Measurements from ENCODE around the gene PLA2G4B.

PLA2G4B gene, protein sequence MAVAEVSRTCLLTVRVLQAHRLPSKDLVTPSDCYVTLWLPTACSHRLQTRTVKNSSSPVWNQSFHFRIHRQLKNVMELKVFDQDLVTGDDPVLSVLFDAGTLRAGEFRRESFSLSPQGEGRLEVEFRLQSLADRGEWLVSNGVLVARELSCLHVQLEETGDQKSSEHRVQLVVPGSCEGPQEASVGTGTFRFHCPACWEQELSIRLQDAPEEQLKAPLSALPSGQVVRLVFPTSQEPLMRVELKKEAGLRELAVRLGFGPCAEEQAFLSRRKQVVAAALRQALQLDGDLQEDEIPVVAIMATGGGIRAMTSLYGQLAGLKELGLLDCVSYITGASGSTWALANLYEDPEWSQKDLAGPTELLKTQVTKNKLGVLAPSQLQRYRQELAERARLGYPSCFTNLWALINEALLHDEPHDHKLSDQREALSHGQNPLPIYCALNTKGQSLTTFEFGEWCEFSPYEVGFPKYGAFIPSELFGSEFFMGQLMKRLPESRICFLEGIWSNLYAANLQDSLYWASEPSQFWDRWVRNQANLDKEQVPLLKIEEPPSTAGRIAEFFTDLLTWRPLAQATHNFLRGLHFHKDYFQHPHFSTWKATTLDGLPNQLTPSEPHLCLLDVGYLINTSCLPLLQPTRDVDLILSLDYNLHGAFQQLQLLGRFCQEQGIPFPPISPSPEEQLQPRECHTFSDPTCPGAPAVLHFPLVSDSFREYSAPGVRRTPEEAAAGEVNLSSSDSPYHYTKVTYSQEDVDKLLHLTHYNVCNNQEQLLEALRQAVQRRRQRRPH

DNA sequence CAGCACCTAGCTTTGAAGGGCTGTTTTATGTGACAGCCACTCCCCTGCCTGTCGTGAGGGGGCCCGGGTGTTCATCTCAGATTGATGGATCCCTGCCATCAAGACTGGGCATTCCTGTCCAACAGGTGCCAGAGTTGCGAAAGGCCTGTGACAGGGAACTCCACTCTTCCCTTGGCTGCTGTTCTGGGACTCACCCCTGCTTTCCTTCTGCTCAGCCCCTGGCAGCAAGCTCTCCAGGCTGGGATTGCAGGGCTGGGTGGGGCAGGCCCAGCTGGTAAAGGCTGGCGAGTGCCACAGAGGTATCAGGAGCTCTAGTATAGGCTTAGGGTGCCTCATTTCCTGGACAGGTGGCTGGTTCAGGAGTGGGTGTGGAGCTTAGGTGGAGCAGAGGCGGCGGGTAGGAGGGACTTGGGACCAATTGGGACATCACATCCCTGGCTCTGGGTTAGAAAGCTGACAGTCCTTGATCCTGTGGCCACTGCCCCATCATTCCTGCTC is at the start of gene PLA2G4B:
PLA2G4B (plus strand) TSS at position 448 of the 498 bp plus-strand sequence. CDS start 67 bp downstream, outside the sequence.
- DNase-seq, result peak; percentile 82

- DNase-seq, result no peak
Observed at GRCh38 chr15:41789236-41789635, 49.4 kb upstream of the PLA2G4B start.

GRCh38 chr15:41789662-41790061 is 49.0 kb upstream of the PLA2G4B start:
- DNase-seq, result no peak

DNA sequence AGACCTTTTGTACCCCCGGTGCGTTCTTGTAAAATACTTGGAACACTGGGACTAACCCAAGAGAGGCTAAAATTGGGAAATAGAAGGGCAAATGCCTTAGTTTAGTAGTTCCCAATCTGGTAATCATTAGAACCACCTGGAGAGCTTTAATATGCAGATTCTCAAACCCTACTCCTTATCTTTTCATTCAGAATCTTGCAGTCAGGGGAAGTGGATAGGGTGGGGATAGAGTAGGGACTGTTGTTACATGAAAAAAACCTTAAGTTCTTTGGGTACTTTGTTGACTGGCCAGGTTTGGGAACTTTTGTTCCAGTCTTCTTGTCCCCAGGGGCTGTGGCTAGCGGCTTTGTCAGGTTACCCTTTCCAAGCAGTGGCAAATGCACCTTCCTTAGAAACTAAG is 48.5 kb upstream of the PLA2G4B start:
- DNase-seq, result no peak

DNA sequence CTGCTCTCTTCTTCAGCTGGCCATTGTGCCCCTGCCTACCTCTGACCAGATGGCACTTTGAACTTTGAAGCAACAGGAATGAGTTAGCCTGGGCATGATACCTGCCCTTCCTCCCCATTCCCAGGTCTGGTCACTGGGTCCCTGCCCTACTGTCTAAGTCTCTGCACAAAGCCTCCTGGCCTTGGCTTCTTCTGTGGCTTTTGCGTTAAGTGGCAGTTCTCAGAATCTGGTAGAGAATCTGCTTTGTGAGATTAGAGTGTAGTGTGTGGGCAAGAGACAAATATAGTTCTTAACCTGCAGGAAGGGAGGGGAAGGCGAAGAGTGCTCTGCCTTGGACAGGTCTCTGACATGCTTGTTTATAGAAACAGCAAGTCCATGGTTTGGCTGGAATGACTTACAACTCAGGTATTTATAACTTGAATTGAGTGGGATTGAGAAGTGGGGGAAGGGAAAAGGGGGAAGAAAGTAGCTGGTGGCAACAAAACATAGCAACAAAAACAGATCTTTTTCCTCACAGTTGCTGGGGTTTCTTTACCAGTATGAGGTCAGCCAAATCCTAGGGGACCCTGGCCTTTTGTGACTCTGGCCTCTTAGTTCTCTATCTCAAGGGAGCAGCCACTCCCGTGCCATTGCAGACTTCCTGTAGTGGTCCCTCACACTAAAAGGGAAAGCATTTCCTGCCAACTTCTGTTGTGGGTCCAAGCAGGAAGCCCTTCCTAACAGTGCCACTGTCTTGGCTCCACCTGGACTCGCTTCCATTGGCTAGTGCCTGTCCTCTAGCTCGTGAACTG is 47.7 kb upstream of the PLA2G4B start:
- DNase-seq, result no peak

DNA sequence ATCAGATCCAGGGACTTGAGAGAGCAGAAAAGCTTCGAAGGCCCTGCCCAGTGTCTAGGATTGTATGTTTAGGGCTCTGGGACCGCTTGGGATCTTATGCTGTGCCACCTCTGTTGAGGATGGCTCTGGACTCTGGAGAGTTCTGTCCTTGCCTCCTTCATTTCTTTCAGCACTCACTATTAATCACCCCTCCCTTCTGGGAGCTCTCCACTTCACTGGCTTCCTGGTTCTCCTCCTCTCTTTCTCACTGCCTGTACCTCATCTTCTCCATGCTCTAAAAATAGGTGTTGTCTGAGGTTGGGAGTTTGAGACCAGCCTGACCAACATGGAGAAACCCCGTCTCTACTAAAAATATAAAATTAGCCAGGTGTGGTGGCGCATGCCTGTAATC is 47.1 kb upstream of the PLA2G4B start:
- DNase-seq, result no peak

GRCh38 chr15:41792000-41792637 is 46.5 kb upstream of the PLA2G4B start:
- no peak for DNase-seq

- no peak for DNase-seq
Observed at GRCh38 chr15:41794081-41794480, 44.6 kb upstream of the PLA2G4B start.

DNA sequence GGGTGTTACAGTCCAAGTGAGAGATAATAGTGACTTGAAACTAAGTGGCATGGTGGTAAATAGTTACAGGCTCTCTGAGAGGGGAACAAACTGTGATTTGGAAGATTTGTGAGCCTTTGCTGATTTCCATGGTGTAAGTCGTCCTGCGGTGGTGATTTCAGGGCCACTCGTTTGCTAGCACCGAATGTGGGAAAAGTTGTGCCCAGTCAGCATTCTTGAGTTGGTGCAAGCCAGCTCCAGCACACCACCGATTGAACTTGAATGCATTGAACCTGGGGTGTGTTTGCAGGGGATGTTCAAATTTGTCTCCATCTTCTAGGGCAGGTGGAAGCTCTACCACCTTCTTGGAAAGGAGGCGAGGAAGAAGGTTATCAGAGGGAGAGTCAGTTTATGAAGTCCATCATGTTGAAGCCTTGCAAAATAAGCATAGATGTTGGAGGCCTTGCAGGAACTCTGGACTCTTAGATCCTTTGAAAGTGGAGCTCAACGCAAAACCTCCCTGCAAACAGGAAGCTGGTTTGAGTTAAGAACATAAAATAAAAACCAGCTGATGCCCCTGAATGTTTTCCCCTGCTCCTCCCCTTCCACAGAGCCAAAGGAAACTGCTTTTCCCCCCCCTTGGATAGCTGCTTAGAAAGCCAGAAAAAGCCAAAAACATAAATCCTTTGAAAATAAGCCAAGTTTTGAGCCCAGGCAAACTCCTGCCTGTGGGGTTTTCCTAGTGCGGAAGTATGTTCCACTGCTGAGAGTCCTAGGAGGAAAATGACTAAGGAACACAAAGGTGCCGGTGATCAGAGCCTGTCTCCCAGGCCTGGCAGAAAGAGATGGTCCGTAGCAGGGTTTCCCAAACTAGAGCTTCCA is 42.4 kb upstream of the PLA2G4B start:
- DNase-seq, result no peak

DNA sequence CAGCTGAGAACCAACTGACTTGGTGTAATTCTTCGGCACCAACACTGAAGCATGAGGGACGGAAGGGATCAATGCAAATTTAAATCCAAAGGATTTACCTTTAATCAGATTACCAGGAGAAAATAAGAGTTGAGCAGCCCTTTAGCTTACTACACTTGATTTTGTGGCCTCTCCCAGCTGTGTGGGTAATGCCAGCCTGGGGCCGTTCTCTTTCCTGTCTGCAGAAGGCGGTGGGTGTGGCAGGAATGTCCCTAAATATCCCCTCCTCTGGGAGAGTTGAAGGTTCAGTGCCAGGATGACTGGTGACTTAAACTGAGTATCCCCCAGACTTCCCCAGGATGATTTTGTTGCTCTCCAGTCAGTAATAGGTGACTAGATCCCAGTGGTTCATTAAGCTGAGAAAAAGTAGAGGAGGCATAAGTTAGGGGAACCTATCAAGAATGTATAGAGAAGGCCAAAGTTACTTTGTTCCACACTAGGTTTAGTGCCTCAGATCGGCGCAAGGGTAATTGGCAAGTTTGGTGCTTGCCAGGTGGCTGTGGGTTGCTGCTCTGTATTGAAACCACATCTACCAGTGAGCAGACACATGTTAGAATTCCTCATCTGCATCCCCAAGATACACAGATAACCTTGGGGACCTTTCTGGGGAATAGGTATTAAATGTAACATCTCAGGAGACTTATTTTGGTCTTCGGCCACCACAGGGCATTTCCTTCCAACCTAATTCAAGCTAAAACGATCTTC is 41.3 kb upstream of the PLA2G4B start:
- no peak for DNase-seq

- DNase-seq, result no peak
Observed at GRCh38 chr15:41798607-41799487, 39.8 kb upstream of the PLA2G4B start.

DNA sequence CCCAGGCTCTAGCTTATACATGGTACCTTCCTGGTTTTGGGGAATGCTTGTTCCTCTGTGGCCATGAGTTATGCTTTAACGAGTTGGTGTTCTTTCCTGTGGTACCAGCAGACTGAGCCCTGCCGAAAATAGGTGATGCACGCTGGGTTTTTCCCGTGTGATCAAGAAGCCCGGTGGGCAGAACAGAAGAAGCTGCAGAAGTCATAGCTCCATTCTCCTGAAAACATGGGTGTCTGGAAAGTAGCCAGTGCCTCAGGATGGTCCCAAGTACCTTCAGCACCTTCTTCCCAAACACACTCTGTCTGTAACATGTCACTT is 39.2 kb upstream of the PLA2G4B start:
- no peak for DNase-seq

GRCh38 chr15:41801185-41801584 is 37.5 kb upstream of the PLA2G4B start:
- DNase-seq, result no peak

DNA sequence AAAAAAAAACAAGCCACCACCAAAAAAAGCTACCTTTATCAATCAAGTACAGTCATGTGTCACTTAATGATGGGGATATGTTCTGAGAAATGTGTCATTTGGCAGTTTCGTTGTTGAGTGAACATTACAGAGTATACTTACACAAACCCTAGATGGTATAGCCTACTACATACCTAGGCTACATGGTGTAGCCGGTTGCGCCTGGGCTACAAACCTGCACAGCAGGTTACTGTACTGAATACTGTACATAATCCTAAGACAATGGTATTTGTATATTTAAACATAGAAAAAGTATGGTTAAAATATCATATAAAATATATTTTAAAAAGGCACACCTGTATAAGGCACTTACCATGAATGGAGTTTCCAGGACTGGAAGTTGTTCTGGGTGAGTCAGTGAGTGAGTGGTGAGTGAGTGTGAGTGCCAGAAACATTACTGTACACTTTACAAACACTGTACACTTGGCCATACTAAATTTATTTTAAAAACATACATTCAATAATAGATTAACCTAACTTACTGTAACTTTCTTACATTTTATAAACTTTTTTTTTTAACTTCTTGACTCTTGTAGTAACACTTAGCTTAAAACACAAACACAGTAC is 36.7 kb upstream of the PLA2G4B start:
- DNase-seq, result no peak

- no peak for DNase-seq
Observed at GRCh38 chr15:41804361-41804760, 34.3 kb upstream of the PLA2G4B start.

DNA sequence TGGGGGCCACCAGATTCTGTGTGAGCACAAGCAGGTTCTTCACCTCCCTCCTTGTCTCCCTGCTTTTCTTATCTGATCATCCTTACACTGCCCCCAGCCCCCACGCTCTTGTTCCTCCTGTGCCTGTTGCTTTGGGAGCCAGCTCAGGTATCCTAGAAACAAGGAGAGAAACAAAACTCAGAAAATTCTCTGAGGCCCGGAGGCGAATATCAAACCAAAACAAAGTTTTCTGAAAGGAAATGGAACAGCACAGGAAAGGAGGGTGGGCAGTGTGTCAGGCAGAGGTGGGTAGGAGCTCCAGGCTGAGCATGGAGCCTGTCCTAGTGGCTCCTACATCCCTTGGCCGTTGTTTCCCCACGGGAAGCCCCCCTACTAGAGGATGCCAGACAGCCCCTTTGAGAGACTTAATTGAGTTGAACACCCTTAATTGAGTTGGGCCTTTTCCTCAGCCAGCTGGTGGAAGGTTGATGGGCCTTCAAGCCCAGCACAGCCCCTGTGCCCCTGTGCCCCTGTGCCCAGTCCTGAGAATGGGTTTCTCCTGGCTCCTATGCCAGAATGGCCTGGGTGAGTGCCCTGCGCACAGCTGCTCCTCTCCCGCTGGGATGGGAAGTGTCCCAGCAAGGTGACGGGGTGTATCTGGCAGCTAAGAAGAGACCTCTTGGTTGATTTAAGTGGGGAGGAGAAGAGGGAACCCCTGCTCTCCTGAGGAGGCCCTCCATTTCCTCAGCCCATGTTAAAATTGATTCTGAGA is 33.6 kb upstream of the PLA2G4B start:
- DNase-seq, result no peak

DNA sequence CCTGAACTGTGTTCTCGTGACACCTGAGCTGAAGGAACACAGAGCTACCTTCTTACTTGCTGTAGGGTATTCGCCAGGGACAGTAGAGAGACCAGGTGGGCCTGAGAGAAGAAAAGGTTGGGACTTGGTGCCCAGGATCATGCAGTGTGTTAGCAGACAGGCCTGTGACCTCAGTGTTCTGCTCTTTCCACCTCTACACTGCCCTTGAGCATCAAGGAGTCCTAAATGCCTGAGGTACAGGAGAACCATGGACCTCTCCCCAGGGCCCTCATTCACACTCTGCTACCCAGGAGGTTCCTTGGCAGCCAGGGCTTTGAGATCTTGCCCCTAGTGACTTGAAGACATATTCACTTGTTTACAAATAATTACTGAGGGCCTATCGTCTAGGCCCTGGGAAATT is 32.9 kb upstream of the PLA2G4B start:
- no peak for DNase-seq

DNA sequence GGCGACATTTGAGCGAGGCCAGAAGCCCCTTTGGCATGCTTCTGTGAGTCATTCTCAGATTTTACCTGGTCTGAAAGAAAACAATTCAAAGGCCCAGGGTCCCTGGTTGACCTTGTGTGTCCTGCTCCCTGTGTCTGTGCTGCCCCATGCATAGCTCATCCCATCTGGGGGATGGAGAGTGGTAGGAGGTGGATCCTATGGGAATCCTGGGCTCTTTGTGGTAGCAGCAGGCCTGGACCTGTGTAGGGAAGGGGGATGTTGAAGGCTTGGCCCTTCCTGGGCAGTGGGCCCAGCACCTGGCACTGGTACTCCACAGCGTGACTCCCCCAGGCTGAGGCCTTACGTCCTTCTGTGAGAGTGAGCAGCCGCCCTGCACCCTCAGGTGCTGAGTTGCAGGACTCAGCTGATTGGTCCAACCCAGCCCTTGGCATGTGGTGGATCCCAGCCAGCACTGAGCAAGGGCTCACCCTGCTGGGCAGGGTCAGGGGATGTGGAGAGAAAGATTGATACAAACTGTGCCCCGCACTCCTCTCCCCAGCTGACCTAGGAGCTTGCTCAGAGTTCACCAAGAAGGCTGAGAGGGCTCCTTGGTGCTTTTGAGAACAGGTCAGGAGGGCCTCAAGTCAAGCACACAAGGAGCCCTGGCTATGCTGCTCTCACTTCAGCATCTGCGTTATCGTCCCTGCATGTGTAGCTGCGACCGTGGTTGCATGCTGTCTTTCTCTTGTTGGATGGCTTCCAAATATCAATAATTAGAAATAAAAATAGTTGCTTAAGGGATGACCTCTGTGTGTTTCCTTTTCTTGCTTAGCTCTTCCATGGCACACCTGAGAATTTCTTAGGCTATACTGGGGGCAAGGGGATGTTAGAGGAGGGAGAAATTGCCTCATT is 32.1 kb upstream of the PLA2G4B start:
- peak; percentile 34 for DNase-seq
